Measurements from ENCODE around the gene TCF7.
A peak's percentile ranks its signal among the peaks of the same experiment; 100 is the strongest.
"Not testable (repeated sequence)": the region's sequence is repeated elsewhere in the genome, so short reads cannot be mapped to it uniquely, and the experiment has no call there.

The TCF7 gene

GRCh38 chr5:134143944-134144941 is 29.8 kb downstream of the TCF7 start:
- DNase-seq (ENCODE audit: low read depth in 3 of 3, low spot score in 1 of 3): no peak

GRCh38 chr5:134145041-134145757 is 30.7 kb downstream of the TCF7 start:
- no peak for DNase-seq (ENCODE audit: low read depth in 3 of 3, low spot score in 1 of 3)

GRCh38 chr5:134145779-134146581 is 31.5 kb downstream of the TCF7 start:
- DNase-seq (ENCODE audit: low read depth in 3 of 3, low spot score in 1 of 3): peak; percentile 54 to 78 (median 72)

GRCh38 chr5:134146651-134147518 is 32.4 kb downstream of the TCF7 start:
- no peak for DNase-seq (ENCODE audit: low read depth in 3 of 3, low spot score in 1 of 3)

- no peak for DNase-seq (ENCODE audit: low read depth in 3 of 3, low spot score in 1 of 3)
Measured at GRCh38 chr5:134148316-134148715, 33.8 kb downstream of the TCF7 start.

GRCh38 chr5:134148986-134149539 is 34.6 kb downstream of the TCF7 start:
- DNase-seq (ENCODE audit: low read depth in 3 of 3, low spot score in 1 of 3): no peak

- DNase-seq (ENCODE audit: low read depth in 3 of 3, low spot score in 1 of 3): no peak
Measured at GRCh38 chr5:134149571-134150303, 35.3 kb downstream of the TCF7 start.

- DNase-seq (ENCODE audit: low read depth in 3 of 3, low spot score in 1 of 3): no peak
Measured at GRCh38 chr5:134151723-134152122, 37.2 kb downstream of the TCF7 start.

- DNase-seq (ENCODE audit: low read depth in 3 of 3, low spot score in 1 of 3): not testable (repeated sequence)
Measured at GRCh38 chr5:134152173-134152832, 37.8 kb downstream of the TCF7 start.

- no peak for DNase-seq (ENCODE audit: low read depth in 3 of 3, low spot score in 1 of 3)
Measured at GRCh38 chr5:134153241-134153640, 38.8 kb downstream of the TCF7 start.

- no peak for DNase-seq (ENCODE audit: low read depth in 3 of 3, low spot score in 1 of 3)
Measured at GRCh38 chr5:134153657-134154056, 39.2 kb downstream of the TCF7 start.

GRCh38 chr5:134161513-134162395 is 47.3 kb downstream of the TCF7 start:
- DNase-seq (ENCODE audit: low read depth in 3 of 3, low spot score in 1 of 3): no peak

- DNase-seq (ENCODE audit: low read depth in 3 of 3, low spot score in 1 of 3): no peak
Measured at GRCh38 chr5:134162592-134162991, 48.1 kb downstream of the TCF7 start.

- no peak for DNase-seq (ENCODE audit: low read depth in 3 of 3, low spot score in 1 of 3)
Measured at GRCh38 chr5:134171972-134172371, 57.5 kb downstream of the TCF7 start.

- no peak for DNase-seq (ENCODE audit: low read depth in 3 of 3, low spot score in 1 of 3)
Measured at GRCh38 chr5:134174841-134175839, 60.7 kb downstream of the TCF7 start.

GRCh38 chr5:134175921-134176510 is 61.5 kb downstream of the TCF7 start:
- peak in 1 of 3 donors; percentile 8 for DNase-seq (ENCODE audit: low read depth in 3 of 3, low spot score in 1 of 3)

Data from stimulated activated CD4-positive, alpha-beta T cell treated with anti-CD3 and anti-CD28 coated beads, TNF-alpha, amount 100 ng/mL, for 1 hour (primary cell).